Endometrial microvascular endothelial cells (primary cell): ENCODE results near the gene CCDC106. TPM values are rescaled to one million over a fixed set of nuclear protein-coding genes. Genes with fewer than 3 reads are reported as not detected.

Experiments used
- in situ Hi-C: cut with HindIII; loops from 2 replicates; pipeline ENCODE4 v1.10.0; 2017; ENCODE audit warnings: low sequenced_read_pairs, low pct_unique_long_range_greater_than_20kb; ENCODE audit errors: inconsistent ontology term
- total RNA-seq: library from RNA; depleted of rRNA; stranded (reverse); fragments of >200 nt; gene quantifications from one replicate; pipeline ENCODE4 v1.2.3, GENCODE V29; 2015; ENCODE audit errors: inconsistent ontology term

CCDC106 gene
- total RNA-seq, 1 donor from 2014 or later: 13.0 TPM

DNA sequence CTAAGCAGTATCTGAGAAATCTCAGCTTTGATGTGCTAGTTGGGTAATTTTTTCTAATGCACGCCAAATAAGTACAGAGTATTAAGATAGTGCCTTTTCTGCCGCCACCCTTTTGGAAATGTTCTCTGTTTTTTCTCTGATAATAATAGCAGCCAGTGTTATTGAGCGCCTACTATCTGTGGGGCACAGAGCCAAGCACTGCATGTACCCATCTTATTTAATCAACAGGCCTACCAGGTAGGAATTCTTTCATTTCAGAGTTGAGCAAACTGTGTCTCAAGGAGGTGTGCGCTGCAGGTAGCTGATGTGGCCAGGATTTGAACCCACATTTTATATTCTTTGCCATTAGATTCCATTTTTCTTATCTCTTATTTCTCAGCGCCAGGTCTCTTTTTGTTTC lies 28.4 kb downstream of the CCDC106 start:
- in situ Hi-C loops: no loop called here

GRCh38 chr19:55676889-55677505 lies 29.0 kb downstream of the CCDC106 start:
- in situ Hi-C loops: no loop called here

DNA sequence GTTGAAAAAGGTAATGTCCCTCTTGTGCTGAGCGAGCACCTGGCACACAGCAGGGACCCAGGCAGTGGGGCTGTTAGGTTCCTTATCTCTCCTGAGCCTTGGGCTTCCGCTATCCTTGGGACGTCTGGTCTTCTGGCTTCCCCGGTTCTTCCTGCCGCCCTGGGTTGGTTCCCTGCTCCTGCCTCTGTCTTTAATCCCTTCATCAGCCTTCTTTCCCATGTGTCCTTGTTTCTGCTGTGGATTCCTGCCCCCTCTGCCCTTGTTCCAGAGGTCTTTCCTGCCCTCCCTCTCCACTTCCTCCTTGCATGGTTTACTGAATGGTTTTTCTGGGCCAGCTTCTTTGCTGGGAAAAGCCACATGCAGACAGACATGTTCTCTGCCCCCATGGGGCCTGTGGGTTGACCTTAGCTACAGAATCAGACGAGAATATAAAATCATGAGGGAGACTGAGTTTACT lies 29.6 kb downstream of the CCDC106 start:
- in situ Hi-C loops: no loop called here

GRCh38 chr19:55678121-55678671 lies 30.2 kb downstream of the CCDC106 start:
- in situ Hi-C loops: no loop called here

- in situ Hi-C loops: no loop called here
Observed at GRCh38 chr19:55679343-55680257, 31.6 kb downstream of the CCDC106 start.

- in situ Hi-C loops: no loop called here
Observed at GRCh38 chr19:55680339-55681130, 32.5 kb downstream of the CCDC106 start.

- in situ Hi-C loops: no loop called here
Observed at GRCh38 chr19:55681131-55682092, 33.4 kb downstream of the CCDC106 start.

DNA sequence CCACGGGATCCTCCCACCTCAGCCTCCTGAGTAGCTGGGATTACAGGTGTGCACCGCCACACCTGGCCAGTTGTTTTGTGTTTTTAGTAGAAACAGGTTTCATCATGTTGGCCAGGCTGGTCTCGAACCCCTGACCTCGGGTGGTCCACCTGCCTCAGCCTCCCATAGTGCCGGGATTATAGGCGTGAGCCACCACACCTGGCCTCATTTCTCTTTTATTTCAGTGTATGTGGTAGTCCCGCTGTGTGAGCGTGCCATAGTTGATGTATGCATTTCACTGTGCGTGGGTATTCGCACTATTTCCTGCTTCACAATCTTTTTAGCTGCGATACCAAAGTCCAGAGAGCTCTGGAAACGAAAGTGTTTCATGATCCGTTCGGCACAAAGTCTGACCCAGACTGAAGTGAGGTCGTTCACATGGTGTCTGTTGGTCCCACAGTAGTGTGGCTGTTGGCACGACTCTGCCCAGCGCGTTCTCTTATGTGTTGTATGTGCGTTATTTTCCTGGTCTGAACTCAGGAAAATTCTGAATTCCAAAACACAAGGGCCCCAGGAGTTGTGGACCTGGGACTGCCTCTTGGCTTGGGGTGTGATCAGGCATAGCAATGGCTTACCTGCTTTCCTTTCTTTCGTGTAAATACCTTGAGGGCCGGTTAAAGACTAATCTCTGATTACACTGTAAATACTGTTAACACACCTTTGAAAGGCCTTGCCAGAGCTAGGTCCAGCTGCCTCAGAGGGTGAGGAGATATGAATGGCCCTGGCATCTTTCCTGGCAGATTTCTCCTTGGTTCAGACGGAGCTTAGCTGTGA lies 35.6 kb downstream of the CCDC106 start:
- in situ Hi-C loops: no loop called here

DNA sequence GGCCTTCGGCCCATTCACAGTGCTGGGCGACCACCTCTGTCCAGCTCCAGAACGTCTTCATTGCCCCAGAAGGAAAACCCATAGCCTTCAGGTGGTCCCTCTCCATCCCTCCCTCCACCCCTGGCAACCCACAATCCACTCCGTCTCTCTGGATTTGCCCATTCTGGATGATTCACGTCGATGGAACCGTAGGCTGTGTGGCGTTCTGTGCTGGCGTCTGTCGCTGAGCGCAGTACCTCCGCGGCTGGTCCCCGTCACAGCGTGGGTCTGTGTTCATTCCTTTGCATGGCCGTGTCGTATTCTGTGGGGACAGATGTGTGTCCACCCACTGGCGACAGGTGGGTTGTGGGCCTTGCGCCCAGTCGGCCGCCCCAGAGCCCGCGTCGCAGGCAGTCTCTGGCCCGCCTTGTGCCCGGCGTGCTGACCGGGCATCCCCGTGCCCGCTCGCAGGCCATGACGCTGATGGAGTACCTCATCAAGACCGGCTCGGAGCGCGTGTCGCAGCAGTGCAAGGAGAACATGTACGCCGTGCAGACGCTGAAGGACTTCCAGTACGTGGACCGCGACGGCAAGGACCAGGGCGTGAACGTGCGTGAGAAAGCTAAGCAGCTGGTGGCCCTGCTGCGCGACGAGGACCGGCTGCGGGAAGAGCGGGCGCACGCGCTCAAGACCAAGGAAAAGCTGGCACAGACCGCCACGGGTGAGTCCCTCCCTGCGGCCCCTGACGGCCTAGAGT lies 37.1 kb downstream of the CCDC106 start:
- in situ Hi-C loops: no loop called here

GRCh38 chr19:55685776-55686175 lies 37.8 kb downstream of the CCDC106 start:
- in situ Hi-C loops: no loop called here

DNA sequence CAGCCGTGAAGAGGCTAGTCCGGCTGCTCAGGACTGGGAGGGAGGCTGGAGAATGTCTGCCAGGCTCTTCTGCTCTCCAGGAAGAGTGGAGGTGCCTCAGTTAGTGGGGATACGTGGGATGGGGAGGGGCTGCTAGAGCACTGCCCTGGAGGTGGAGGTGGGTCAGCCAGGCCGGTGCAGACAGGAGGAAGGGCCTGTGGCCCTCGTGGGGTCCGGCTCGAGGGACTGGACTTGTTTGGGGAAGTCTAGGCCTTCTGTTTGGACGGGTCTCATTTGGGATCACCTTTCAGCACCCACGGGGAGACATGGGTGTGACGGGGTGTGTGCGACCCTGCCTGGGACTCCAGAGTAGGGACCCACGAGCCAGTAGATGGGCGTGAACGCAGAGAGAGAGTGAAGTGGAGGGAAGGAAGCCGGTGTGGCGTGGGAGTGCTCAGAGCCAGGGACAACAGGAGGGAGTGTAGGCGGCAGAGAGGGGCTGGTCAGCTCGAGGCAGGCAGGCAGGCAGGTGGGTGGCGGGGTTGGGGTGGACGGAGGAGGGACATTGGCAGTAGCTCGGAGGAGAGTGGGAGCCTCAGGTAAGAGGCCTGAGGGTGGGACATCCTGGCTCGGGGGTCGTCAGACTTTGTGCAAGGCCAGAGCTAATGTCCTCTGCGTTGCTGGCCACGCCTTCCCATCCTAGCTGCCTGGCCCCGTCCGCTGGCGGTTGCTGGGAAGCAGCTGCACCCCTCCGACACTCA lies 38.5 kb downstream of the CCDC106 start:
- in situ Hi-C loops: no loop called here

DNA sequence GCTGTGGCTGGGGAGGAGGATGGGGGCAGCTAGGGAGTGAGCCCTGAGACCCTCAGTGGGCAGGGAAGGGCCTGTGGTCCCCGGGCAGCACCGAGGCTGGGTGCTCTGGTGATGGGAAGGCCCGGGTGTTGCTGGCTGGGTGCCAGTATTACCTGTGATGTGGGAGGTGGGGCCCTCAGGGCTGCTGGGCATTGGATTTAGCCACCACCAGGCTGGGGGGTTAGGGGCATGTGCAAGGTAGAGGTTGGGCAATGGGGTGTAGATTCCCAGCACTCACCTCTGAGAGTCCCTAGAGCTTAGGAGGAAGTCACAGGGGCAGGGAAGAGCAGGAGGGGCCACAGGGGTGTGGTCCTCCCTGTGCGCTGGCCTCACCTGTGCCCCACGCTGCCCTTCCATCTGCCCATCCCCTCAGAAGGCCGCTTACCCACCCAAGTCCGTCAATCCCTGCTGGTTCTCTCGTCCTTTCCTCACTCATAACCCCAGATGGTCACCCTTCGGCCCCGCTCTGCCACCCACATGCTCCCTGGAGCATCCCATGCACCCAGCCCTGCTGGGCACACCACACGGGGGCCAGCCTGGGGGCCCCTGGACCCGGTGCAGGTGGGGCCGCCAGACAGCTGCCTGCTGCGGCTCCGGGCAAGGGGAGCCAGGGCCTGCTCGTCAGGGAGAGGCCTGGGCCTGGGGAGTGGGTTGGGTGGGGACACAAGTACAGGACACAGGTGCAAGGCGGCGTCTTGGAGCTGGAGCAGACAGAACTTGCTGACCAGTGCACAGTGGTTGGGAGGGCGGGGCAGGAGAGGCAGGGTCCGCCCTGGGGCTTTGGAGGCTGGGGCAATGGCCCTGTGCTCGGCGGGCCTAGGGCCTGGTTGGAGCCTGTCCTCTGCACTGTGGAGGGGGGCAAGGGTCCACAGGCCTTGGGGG lies 39.5 kb downstream of the CCDC106 start:
- in situ Hi-C loops: no loop called here

GRCh38 chr19:55688422-55689218 lies 40.6 kb downstream of the CCDC106 start:
- in situ Hi-C loops: no loop called here

GRCh38 chr19:55689411-55690108 lies 41.5 kb downstream of the CCDC106 start:
- in situ Hi-C loops: no loop called here
